AG04449 (cell line): ENCODE data around the gene ROCK2.

Source experiments
- CTCF ChIA-PET: fragments of 350-600 bp; formaldehyde crosslinking; extraction: SDS; loops from one replicate; lab custom pipeline; 2021; ENCODE audit warnings: antibody characterized with exemption; lab: Yijun Ruan, JAX
- POLR2A ChIA-PET: fragments of 400-600, 350-600 bp; formaldehyde crosslinking; extraction: SDS; loops from one replicate; lab custom pipeline; 2020; ENCODE audit warnings: antibody characterized with exemption, inconsistent platforms; lab: Yijun Ruan, JAX
- DNase-seq: peaks from one replicate; pipeline ENCODE4 v3.0.0-alpha.2; 2010; ENCODE audit warnings: low read depth, low spot score
- H3K4me3 ChIP-seq: 2 replicates; pipeline ENCODE4 v1.5.1; 2011; ENCODE audit warnings: low read depth, mild to moderate bottlenecking, control low read depth, low read length
- CTCF ChIP-seq: IDR thresholded peaks from one replicate; pipeline ENCODE4 v1.5.1; 2011; ENCODE audit warnings: mild to moderate bottlenecking, moderate library complexity, low read length, control low read depth, inconsistent platforms; ENCODE audit not compliant: insufficient read depth; ENCODE audit errors: missing control alignments

ROCK2 gene

GRCh38 chr2:11146076-11146475, 198.4 kb downstream of the ROCK2 start:
- no peak overlapping the region for H3K4me3 ChIP-seq
- TF ChIP-seq CTCF, result no peak
- CTCF ChIA-PET, result interaction anchor here (1.4 to 5.1 kb wide), 3 partner anchors 14 to 437 kb away, joined by 3 to 53 read pairs (median 3); a partner anchor contains a TSS
- POLR2A ChIA-PET, result interaction anchor here (0.6 kb wide), 1 partner anchor 106 kb away, joined by 3 read pairs; no protein-coding TSS in a partner anchor
- no peak for DNase-seq

- TF ChIP-seq CTCF, result no peak
- no peak for DNase-seq
- H3K4me3 ChIP-seq, result no peak overlapping the region
- POLR2A ChIA-PET, result interaction anchor here (0.6 kb wide), 1 partner anchor 107 kb away, joined by 3 read pairs; no protein-coding TSS in a partner anchor
- CTCF ChIA-PET, result interaction anchor here (1.4 to 5.1 kb wide), 2 partner anchors 13 to 437 kb away, joined by 3 to 53 read pairs; a partner anchor contains a TSS
Observed at GRCh38 chr2:11145350-11145749, 199.1 kb downstream of the ROCK2 start.

- no peak for TF ChIP-seq CTCF
- POLR2A ChIA-PET, result interaction anchor here (0.7 kb wide), 1 partner anchor 223 kb away, joined by 7 read pairs; no protein-coding TSS in a partner anchor
- CTCF ChIA-PET, result interaction anchor here (0.7 to 5.1 kb wide), 3 partner anchors 12 to 362 kb away, joined by 3 to 53 read pairs (median 3); a partner anchor contains a TSS
- no peak for DNase-seq
- no peak overlapping the region for H3K4me3 ChIP-seq
Observed at GRCh38 chr2:11144738-11145079, 199.7 kb downstream of the ROCK2 start.

- no peak for DNase-seq
- H3K4me3 ChIP-seq, result no peak overlapping the region
- ChIA-PET POLR2A (interaction anchor here (0.7 kb wide), 1 partner anchor 224 kb away, joined by 7 read pairs; no protein-coding TSS in a partner anchor), CTCF (interaction anchor here (0.7 to 5.1 kb wide), 3 partner anchors 12 to 362 kb away, joined by 3 to 53 read pairs (median 3); a partner anchor contains a TSS)
- TF ChIP-seq CTCF, result no peak
Observed at GRCh38 chr2:11144077-11144737, 200.2 kb downstream of the ROCK2 start.

- H3K4me3 ChIP-seq, result no peak overlapping the region
- ChIA-PET CTCF (interaction anchor here (5.1 kb wide), 1 partner anchor 11 kb away, joined by 53 read pairs; a partner anchor contains a TSS), POLR2A (interaction anchor here (0.6 kb wide), 1 partner anchor 10 kb away, joined by 3 read pairs; a partner anchor contains a TSS)
- no peak for DNase-seq
- TF ChIP-seq CTCF, result no peak
Observed at GRCh38 chr2:11142987-11143386, 201.4 kb downstream of the ROCK2 start.

- H3K4me3 ChIP-seq, result no peak overlapping the region
- no peak for DNase-seq
- ChIA-PET POLR2A (no interaction called here), CTCF (interaction anchor here (0.6 to 5.1 kb wide), 3 partner anchors 10 to 307 kb away, joined by 3 to 53 read pairs (median 5); a partner anchor contains a TSS)
- TF ChIP-seq CTCF, result no peak
Observed at GRCh38 chr2:11142330-11142729, 202.1 kb downstream of the ROCK2 start.
